Dermis microvascular lymphatic vessel endothelial cell (primary cell): ENCODE results near the gene ACOX3. TPM values are rescaled to one million over a fixed set of nuclear protein-coding genes. Genes with fewer than 3 reads are reported as not detected.
"Not testable (repeated sequence)": the region's sequence is repeated elsewhere in the genome, so short reads cannot be mapped to it uniquely, and the experiment has no call there.

Experiments
- DNase-seq, 2 donors: peaks; one replicate each; pipeline versions ENCODE4 v3.0.0 to v3.0.0-alpha.2; 2010; ENCODE audit warnings: low read depth in 2 of 2
- total RNA-seq: library from RNA; depleted of rRNA; stranded (reverse); fragments of >200 nt; gene quantifications from 2 replicates; pipeline ENCODE4 v1.2.1, GENCODE V29; 2014

The ACOX3 gene
- total RNA-seq, 1 donor from 2014 or later = 19.4 TPM

GRCh38 chr4:8435656-8436121 lies 4.8 kb downstream of the ACOX3 start:
- no peak for DNase-seq

- no peak for DNase-seq
Measured at GRCh38 chr4:8434251-8435073, 6.1 kb downstream of the ACOX3 start.

- no peak for DNase-seq
Measured at GRCh38 chr4:8433136-8433535, 7.4 kb downstream of the ACOX3 start.

GRCh38 chr4:8431553-8431952 lies 9.0 kb downstream of the ACOX3 start:
- no peak for DNase-seq

GRCh38 chr4:8428288-8429097 lies 12.0 kb downstream of the ACOX3 start:
- peak; percentile 65 to 89 for DNase-seq

GRCh38 chr4:8427761-8428287 lies 12.7 kb downstream of the ACOX3 start:
- DNase-seq = peak; percentile 26 to 35

- DNase-seq = no peak
Measured at GRCh38 chr4:8427262-8427661, 13.3 kb downstream of the ACOX3 start.

- DNase-seq = no peak
Measured at GRCh38 chr4:8422786-8423185, 17.7 kb downstream of the ACOX3 start.

- DNase-seq = no peak
Measured at GRCh38 chr4:8422327-8422726, 18.2 kb downstream of the ACOX3 start.

- not testable (repeated sequence) for DNase-seq
Measured at GRCh38 chr4:8420151-8420550, 20.4 kb downstream of the ACOX3 start.

GRCh38 chr4:8419222-8420041 lies 21.1 kb downstream of the ACOX3 start:
- DNase-seq = no peak

- DNase-seq = no peak
Measured at GRCh38 chr4:8417071-8417614, 23.4 kb downstream of the ACOX3 start.

- DNase-seq = no peak
Measured at GRCh38 chr4:8414377-8414776, 26.1 kb downstream of the ACOX3 start.

GRCh38 chr4:8412288-8412687 lies 28.2 kb downstream of the ACOX3 start:
- no peak for DNase-seq

- DNase-seq = no peak
Measured at GRCh38 chr4:8411351-8412180, 29.0 kb downstream of the ACOX3 start.

GRCh38 chr4:8410641-8411271 lies 29.8 kb downstream of the ACOX3 start:
- DNase-seq = peak; percentile 88 to 94

GRCh38 chr4:8410066-8410625 lies 30.4 kb downstream of the ACOX3 start:
- no peak for DNase-seq

- no peak for DNase-seq
Measured at GRCh38 chr4:8409264-8410065, 31.1 kb downstream of the ACOX3 start.

- no peak for DNase-seq
Measured at GRCh38 chr4:8407756-8408155, 32.8 kb downstream of the ACOX3 start.
